Uterus (tissue), 4 donors: ENCODE measurements around the gene PLAAT5. TPM values are rescaled to one million over a fixed set of nuclear protein-coding genes. Genes with fewer than 3 reads are reported as not detected.
"Not testable (repeated sequence)": the region's sequence is repeated elsewhere in the genome, so short reads cannot be mapped to it uniquely, and the experiment has no call there.

ENCODE experiments used
- DNase-seq, 2 donors: peaks; one replicate each; pipeline ENCODE4 v3.0.0-alpha.2; 2019 to 2020
- H3K27ac ChIP-seq, 2 donors: fragments of 200-600 bp; sonication (generic); 1 replicate in 1 of 2; 2 replicates in 1 of 2; pipeline ENCODE4 v1.5.1; 2016 to 2018
- H3K27me3 ChIP-seq, 2 donors: fragments of 200-600 bp; sonication (generic); one replicate each; pipeline ENCODE4 v1.5.1; 2018 to 2019; ENCODE audit warnings: control low read depth in 1 of 2
- H3K36me3 ChIP-seq, 2 donors: fragments of 200-600 bp; sonication (generic); one replicate each; pipeline ENCODE4 v1.5.1; 2019; ENCODE audit warnings: control low read depth in 1 of 2
- H3K4me1 ChIP-seq, 2 donors: fragments of 200-600 bp; sonication (generic); one replicate each; pipeline ENCODE4 v1.5.1; 2018 to 2019; ENCODE audit warnings: control low read depth in 1 of 2
- H3K4me3 ChIP-seq, 2 donors: fragments of 200-600 bp; sonication (generic); 1 replicate in 1 of 2; 2 replicates in 1 of 2; pipeline ENCODE4 v1.5.1; 2018 to 2019; ENCODE audit warnings: mild to moderate bottlenecking in 1 of 2
- H3K9me3 ChIP-seq, 2 donors: fragments of 200-600 bp; sonication (generic); one replicate each; pipeline ENCODE4 v1.5.1; 2019; ENCODE audit warnings: control low read depth in 1 of 2
- POLR2A ChIP-seq, 2 donors: fragments of 450-650 bp; IDR thresholded peaks; one replicate each; pipeline ENCODE4 v1.6.1; 2016; ENCODE audit warnings: antibody characterized with exemption in 2 of 2, mild to moderate bottlenecking in 1 of 2, moderate library complexity in 1 of 2
- intact Hi-C: fragments of 100-400 bp; cut with DNase I; formaldehyde crosslinking; loops from one replicate; pipeline ENCODE4 v1.15.1; 2023; ENCODE audit warnings: low total_unique reads
- total RNA-seq, 4 donors: library from RNA; depleted of rRNA in 3 of 4; stranded (reverse); fragments of >200 nt in 3 of 4; gene quantifications; one replicate each; pipeline versions ENCODE4 v1.1.0 to v1.2.4, GENCODE V29; 2014 to 2023
- TF ChIP-seq, protein P1 (sequence below), 4 experiments: fragments of 200-600 bp in 2 of 4; fragments of 450-650 bp in 2 of 4; sonication (generic) in 2 of 4; IDR thresholded peaks; one replicate each; pipeline ENCODE4 v1.5.1; 2016 to 2019; ENCODE audit warnings: antibody characterized with exemption in 4 of 4, mild to moderate bottlenecking in 2 of 4, moderate library complexity in 1 of 4
- donor health status: DM: yes; HTN: yes; CAD: no.

Gene PLAAT5
- total RNA-seq, 4 donors from 2014 or later = 0.29 to 4.2 (median 3.7) TPM; not detected in 1

DNA sequence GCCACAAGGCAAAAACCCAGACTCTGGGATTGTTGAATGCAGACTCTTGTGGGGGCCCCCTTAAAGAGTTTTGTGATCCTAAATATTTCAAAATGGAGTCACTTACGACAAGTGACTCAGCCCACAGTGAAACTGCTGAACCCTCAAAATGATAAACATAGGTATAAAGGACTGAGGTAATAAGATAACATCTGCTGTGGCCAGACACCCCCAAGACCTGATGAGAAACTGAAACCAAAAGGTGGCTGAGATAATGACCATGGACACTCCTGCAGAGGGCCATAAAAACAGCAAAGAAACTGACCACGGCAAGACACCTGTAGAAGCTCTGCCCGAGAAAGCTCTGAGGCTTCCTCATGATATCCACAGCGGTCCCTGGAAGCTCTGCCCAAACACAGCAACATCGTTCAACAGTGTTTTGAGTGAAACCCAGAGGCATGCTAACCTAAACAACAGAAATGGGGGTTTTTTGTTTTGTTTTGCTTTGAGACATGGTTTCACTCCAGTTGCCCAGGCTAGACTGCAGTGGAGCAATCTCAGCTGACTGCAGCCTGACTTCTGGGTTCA is 44.0 kb upstream of the PLAAT5 start:
- no peaks in the 10 kb centered on the region for H3K36me3 ChIP-seq
- intact Hi-C loops = no loop called here
- H3K27ac ChIP-seq = no peak overlapping the region
- H3K4me1 ChIP-seq = peaks cover 4 to 6% of the 10 kb centered on the region in 2 donors
- no peak overlapping the region for H3K4me3 ChIP-seq
- no peaks in the 10 kb centered on the region for H3K27me3 ChIP-seq
- H3K9me3 ChIP-seq = no peaks in the 10 kb centered on the region
- DNase-seq = no peak
- TF ChIP-seq, protein P1, sequence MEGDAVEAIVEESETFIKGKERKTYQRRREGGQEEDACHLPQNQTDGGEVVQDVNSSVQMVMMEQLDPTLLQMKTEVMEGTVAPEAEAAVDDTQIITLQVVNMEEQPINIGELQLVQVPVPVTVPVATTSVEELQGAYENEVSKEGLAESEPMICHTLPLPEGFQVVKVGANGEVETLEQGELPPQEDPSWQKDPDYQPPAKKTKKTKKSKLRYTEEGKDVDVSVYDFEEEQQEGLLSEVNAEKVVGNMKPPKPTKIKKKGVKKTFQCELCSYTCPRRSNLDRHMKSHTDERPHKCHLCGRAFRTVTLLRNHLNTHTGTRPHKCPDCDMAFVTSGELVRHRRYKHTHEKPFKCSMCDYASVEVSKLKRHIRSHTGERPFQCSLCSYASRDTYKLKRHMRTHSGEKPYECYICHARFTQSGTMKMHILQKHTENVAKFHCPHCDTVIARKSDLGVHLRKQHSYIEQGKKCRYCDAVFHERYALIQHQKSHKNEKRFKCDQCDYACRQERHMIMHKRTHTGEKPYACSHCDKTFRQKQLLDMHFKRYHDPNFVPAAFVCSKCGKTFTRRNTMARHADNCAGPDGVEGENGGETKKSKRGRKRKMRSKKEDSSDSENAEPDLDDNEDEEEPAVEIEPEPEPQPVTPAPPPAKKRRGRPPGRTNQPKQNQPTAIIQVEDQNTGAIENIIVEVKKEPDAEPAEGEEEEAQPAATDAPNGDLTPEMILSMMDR (IDR thresholded peaks at IDR 0.05) = no peak
- TF ChIP-seq POLR2A (IDR thresholded peaks at IDR 0.05) = no peak

DNA sequence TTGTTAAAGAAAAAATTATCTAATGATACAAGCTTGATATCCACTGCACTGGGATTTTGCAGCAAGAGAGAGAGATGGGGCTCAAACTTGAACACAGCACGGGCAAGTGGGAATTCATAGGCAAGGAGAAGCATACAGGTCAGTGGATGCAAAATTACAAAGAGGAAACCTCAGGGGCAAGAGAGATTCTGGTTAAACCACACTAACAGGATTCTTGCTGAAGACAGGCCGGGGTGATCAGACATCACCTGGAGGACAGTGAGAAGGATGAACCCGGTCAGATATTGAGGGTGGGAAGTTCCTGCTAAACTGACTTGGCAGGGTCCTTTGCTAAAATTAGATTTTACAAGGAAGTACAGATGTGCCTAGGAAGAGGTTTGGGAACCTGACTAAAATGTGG is 43.1 kb upstream of the PLAAT5 start:
- Histone ChIP-seq H3K27me3 (no peaks in the 10 kb centered on the region), H3K4me3 (no peak overlapping the region), H3K9me3 (no peaks in the 10 kb centered on the region), H3K36me3 (no peaks in the 10 kb centered on the region), H3K4me1 (peaks cover 4 to 6% of the 10 kb centered on the region in 2 donors), H3K27ac (no peak overlapping the region)
- intact Hi-C loops = no loop called here
- DNase-seq = no peak
- TF ChIP-seq, protein P1 (IDR thresholded peaks at IDR 0.05) = no peak

- no peak for DNase-seq
- Histone ChIP-seq H3K9me3 (no peaks in the 10 kb centered on the region), H3K27me3 (no peaks in the 10 kb centered on the region), H3K36me3 (no peaks in the 10 kb centered on the region), H3K4me1 (peaks cover 3 to 4% of the 10 kb centered on the region in 2 donors), H3K4me3 (no peak overlapping the region), H3K27ac (no peak overlapping the region)
- TF ChIP-seq, protein P1 (IDR thresholded peaks at IDR 0.05) = no peak
- no peak for TF ChIP-seq POLR2A (IDR thresholded peaks at IDR 0.05)
- intact Hi-C loops = no loop called here
Observed at GRCh38 chr11:63532799-63533475, 42.0 kb upstream of the PLAAT5 start.

GRCh38 chr11:63532117-63532516 is 41.1 kb upstream of the PLAAT5 start:
- intact Hi-C loops = no loop called here
- no peaks in the 10 kb centered on the region for H3K9me3 ChIP-seq
- DNase-seq = no peak
- H3K4me1 ChIP-seq = no peaks in the 10 kb centered on the region
- TF ChIP-seq, protein P1 (IDR thresholded peaks at IDR 0.05) = no peak
- no peak for TF ChIP-seq POLR2A (IDR thresholded peaks at IDR 0.05)
- H3K27me3 ChIP-seq = no peaks in the 10 kb centered on the region
- H3K4me3 ChIP-seq = no peak overlapping the region
- H3K27ac ChIP-seq = no peak overlapping the region
- no peaks in the 10 kb centered on the region for H3K36me3 ChIP-seq

DNA sequence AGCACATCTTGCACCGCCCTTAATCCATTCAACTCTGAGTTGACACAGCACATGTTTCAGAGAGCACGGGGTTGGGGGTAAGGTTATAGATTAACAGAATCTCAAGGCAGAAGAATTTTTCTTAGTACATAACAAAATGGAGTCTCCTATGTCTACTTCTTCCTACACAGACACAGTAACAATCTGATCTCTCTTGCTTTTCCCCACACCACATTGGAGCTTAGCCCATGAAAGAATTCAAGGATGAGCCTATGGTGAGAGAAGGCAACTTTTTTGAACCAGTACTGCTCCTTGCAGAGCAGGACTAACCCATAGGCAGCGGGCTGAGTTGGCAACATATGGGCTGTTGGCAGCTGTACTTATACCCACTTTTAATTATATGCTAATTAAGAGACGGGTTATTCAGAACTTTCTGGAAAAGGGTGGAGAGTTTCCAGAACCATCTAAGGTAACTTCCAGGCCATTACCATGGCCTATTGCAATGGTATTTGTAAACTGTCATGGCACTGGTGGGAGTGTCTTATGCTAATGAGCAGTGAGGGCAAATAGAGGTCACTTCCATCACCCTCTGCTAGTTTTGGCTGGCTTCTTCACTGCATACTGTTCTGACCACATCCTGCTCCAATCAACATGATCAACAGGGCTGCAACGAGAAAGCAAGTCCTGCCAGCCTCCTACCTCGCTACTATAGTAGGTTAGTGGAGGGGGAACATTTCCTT is 40.3 kb upstream of the PLAAT5 start:
- DNase-seq, H3K4me1 ChIP-seq, H3K9me3 ChIP-seq, H3K36me3 ChIP-seq, H3K27ac ChIP-seq, H3K27me3 ChIP-seq, intact Hi-C loops, H3K4me3 ChIP-seq: not testable (repeated sequence)
